22Rv1 (cell line): ENCODE measurements around the gene CACTIN.

ENCODE experiments used
- CTCF ChIP-seq: fragments of 450-650 bp; IDR thresholded peaks from 2 replicates; pipeline ENCODE4 v1.5.1; 2017; ENCODE audit warnings: mild to moderate bottlenecking
- ZFX ChIP-seq: fragments of 450-650 bp; IDR thresholded peaks from 2 replicates; pipeline ENCODE4 v1.6.1; 2017; ENCODE audit warnings: antibody characterized with exemption, borderline replicate concordance

DNA sequence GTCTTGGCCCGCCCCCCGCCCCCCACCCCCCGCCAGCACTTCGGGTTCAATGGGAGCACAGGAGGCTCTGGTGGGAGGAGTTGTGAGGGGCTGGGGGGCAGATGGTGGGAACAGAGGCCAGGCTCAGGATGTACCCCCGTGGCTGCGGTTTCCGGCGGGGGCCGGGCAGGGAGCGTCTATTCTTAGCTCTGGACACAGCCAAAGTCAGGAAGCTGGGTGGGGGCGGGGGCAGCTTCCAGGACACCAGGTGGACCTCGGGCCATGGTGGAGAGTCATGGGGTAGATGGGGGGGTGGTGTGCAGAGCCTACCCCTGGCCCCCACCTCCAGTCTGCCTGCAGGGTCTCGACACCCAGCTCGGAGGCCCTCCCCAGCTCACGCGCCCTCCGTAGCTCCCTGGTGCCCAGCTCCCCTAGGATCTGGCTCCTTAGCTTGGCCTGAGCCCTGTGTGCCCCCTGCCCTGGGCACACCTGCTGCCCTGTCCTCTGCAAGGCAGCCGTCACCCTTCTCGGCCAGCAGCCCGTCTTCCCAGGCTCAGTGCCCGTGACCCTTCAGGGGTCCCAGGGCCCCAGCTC, 17.8 kb downstream of the CACTIN start:
- TF ChIP-seq CTCF (no peak), ZFX (no peak)
